Epithelial cell of proximal tubule (primary cell): Measurements from ENCODE around the gene CRK. TPM values are rescaled to one million over a fixed set of nuclear protein-coding genes. Genes with fewer than 3 reads are reported as not detected.
"Not testable (repeated sequence)": the region's sequence is repeated elsewhere in the genome, so short reads cannot be mapped to it uniquely, and the experiment has no call there.

Experiments used
- DNase-seq: peaks from one replicate; pipeline ENCODE4 v3.0.0-alpha.2; 2011; ENCODE audit warnings: low read depth
- H3K4me3 ChIP-seq: 2 replicates; pipeline ENCODE4 v1.5.1; 2011; ENCODE audit warnings: low read depth, mild to moderate bottlenecking, low read length
- total RNA-seq: library from RNA; depleted of rRNA; stranded (reverse); fragments of >200 nt; gene quantifications from 2 replicates; pipeline ENCODE4 v1.2.3, GENCODE V29; 2015
- TF ChIP-seq, protein P1 (sequence below): conservative IDR thresholded peaks from 2 replicates; pipeline ENCODE4 v1.5.1; 2012; ENCODE audit warnings: low read depth, mild to moderate bottlenecking, low read length

Gene CRK
- total RNA-seq, 1 donor from 2014 or later, result 57.1 TPM

DNA sequence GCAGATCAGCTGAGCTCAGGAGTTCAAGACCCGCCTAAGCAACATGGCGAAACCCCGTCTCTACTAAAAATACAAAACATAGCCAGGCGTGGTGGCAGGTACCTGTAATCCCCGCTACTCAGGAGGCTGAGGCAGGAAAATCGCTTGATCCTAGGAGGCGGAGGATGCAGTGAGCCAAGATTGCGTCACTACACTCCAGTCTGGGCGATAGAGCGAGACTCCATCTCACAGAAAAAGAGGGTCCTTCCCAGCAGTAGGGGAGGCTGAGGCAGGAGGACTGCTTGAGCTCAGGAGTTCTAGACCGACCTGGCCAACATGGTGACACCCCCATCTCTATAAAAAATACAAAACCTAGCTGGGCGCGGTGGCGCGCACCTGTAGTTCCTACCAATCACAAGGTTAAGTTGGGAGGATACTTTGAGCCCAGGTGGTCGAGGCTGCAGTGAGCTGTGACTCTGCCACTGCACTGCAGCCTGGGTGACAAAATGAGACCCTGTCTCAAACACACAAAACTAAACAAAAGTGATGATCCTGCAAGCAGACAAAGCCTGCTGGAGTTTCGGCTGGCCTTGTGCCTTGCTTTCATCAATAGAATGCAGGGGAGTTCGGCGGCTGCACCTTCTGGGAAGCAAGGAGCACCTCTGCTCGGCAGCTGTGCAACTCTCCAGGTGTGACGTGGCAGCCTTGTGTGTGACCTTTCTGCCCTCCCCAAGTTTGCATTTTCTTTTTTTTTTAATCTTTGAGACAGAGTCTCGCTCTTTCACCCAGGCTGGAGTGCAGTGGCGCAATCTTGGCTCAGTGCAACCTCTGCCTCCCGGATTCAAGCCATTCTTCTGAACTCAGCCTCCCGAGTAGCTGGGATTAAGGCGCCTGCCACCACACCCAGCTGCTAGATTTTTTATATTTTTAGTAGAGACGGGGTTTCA, 43.6 kb downstream of the CRK start:
- DNase-seq, result no peak
- TF ChIP-seq, protein P1, sequence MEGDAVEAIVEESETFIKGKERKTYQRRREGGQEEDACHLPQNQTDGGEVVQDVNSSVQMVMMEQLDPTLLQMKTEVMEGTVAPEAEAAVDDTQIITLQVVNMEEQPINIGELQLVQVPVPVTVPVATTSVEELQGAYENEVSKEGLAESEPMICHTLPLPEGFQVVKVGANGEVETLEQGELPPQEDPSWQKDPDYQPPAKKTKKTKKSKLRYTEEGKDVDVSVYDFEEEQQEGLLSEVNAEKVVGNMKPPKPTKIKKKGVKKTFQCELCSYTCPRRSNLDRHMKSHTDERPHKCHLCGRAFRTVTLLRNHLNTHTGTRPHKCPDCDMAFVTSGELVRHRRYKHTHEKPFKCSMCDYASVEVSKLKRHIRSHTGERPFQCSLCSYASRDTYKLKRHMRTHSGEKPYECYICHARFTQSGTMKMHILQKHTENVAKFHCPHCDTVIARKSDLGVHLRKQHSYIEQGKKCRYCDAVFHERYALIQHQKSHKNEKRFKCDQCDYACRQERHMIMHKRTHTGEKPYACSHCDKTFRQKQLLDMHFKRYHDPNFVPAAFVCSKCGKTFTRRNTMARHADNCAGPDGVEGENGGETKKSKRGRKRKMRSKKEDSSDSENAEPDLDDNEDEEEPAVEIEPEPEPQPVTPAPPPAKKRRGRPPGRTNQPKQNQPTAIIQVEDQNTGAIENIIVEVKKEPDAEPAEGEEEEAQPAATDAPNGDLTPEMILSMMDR, result no peak

GRCh38 chr17:1402262-1402586, 53.8 kb downstream of the CRK start:
- TF ChIP-seq, protein P1, result no peak
- no peak for DNase-seq
- no peak overlapping the region for H3K4me3 ChIP-seq

More for the DNA sequence above, 43.6 kb downstream of the CRK start:
- no peak overlapping the region for H3K4me3 ChIP-seq

- TF ChIP-seq, protein P1, result no peak
- H3K4me3 ChIP-seq, result peak within 1 kb of the TSS; percentile 95
- no peak for DNase-seq
These were observed 56.1 kb downstream of the CRK start, which contains the start of gene YWHAE for GRCh38 chr17:1399679-1400512. Gene YWHAE, minus strand, starts transcription at chr17:1400222. Its CDS starts 112 bp downstream, at chr17:1400110.

DNA sequence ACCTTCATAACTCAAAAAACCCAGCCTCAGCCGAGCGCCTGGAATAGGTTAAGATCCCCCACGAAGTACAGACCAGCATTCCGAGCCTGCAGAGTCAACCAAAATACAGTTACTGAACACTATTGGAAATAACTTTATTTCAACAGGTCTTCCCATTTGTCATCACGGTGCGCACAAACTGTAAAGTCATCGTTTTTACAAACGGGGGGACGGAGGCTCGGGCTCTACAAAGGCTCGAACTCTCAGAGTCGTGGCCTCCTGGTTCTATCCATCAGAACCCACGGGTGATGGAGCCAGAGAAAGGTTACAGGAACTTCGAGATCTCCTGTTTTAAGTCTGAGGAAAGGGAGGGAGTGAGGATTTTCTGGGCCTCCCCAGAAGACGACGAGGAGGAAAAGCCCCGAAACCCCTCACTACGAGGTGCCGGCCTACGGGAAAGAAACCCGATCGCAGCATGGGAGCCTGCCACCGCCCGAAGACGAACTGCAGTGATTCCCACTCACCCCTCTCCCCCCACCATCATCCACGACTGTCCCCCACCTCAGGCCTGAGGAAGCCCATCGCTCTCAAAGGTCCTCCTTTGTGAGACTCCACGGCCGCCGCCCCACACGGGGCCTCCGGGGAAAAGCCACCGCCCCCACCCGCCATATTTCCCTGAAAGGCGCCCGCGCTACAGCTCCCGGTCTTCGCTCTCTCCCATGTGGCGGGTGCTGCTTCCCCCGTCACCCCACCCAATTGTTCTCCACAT, 56.9 kb downstream of the CRK start:
- no peak for DNase-seq
- TF ChIP-seq, protein P1, result no peak

GRCh38 chr17:1398028-1398427, 58.0 kb downstream of the CRK start:
- TF ChIP-seq, protein P1, result no peak
- peak overlapping the region; percentile 95 for H3K4me3 ChIP-seq
- DNase-seq, result no peak

More for the DNA sequence above, 56.9 kb downstream of the CRK start:
- peak overlapping the region; percentile 95 for H3K4me3 ChIP-seq

GRCh38 chr17:1395876-1396665, 60.0 kb downstream of the CRK start:
- not testable (repeated sequence) for H3K4me3 ChIP-seq, DNase-seq
